Measurements from ENCODE around the gene FANCG. TPM values are rescaled to one million over a fixed set of nuclear protein-coding genes. Genes with fewer than 3 reads are reported as not detected.

The FANCG gene
- total and polyA plus RNA-seq, 4 donors, result 3.6 to 17.8 (median 12.5) TPM

- H3K9me3 ChIP-seq (ENCODE audit: control insufficient read depth, low read length), result no peaks in the 10 kb centered on the region
- intact Hi-C loops (cut with DNase I), result no loop called here
- ATAC-seq (ENCODE audit: low FRiP score) (no peak), DNase-seq (no peak)
- H3K27me3 ChIP-seq (ENCODE audit: control insufficient read depth in 1 of 2, insufficient read depth in 2 of 2, low read length in 1 of 2), result no peaks in the 10 kb centered on the region
- H3K27ac ChIP-seq (ENCODE audit: low read depth in 1 of 2, low read length in 2 of 2), result no peak overlapping the region
- H3K36me3 ChIP-seq (ENCODE audit: control insufficient read depth in 1 of 2, insufficient read depth in 2 of 2, low read length in 1 of 2), result peaks cover 0 to 7% of the 10 kb centered on the region in 2 donors
- H3K4me1 ChIP-seq (ENCODE audit: control insufficient read depth in 1 of 2, insufficient read depth in 2 of 2, low read length in 2 of 2), result no peaks in the 10 kb centered on the region
- 83 to 85% methylated on average over 13 of the region's 13 CpGs for WGBS, 2 donors
- H3K4me3 ChIP-seq (ENCODE audit: low read length in 2 of 2), result no peak overlapping the region
These were observed 26.0 kb upstream of the FANCG start for GRCh38 chr9:35105571-35106342.

- no peaks in the 10 kb centered on the region for H3K9me3 ChIP-seq (ENCODE audit: control insufficient read depth, low read length)
- peaks cover 0 to 9% of the 10 kb centered on the region in 2 donors for H3K36me3 ChIP-seq (ENCODE audit: control insufficient read depth in 1 of 2, insufficient read depth in 2 of 2, low read length in 1 of 2)
- DNase-seq (no peak), ATAC-seq (ENCODE audit: low FRiP score) (no peak)
- no peak overlapping the region for H3K27ac ChIP-seq (ENCODE audit: low read depth in 1 of 2, low read length in 2 of 2)
- no peaks in the 10 kb centered on the region for H3K27me3 ChIP-seq (ENCODE audit: control insufficient read depth in 1 of 2, insufficient read depth in 2 of 2, low read length in 1 of 2)
- WGBS, 2 donors, result 86 to 89% methylated on average over 12 of the region's 12 CpGs
- H3K4me1 ChIP-seq (ENCODE audit: control insufficient read depth in 1 of 2, insufficient read depth in 2 of 2, low read length in 2 of 2), result no peaks in the 10 kb centered on the region
- intact Hi-C loops (cut with DNase I), result no loop called here
- H3K4me3 ChIP-seq (ENCODE audit: low read length in 2 of 2), result no peak overlapping the region
These were observed 25.4 kb upstream of the FANCG start for GRCh38 chr9:35105126-35105525.

- WGBS, 2 donors, result 86 to 87% methylated on average over 4 of the region's 4 CpGs
- Histone ChIP-seq H3K27ac (ENCODE audit: low read depth in 1 of 2, low read length in 2 of 2) (no peak overlapping the region), H3K4me1 (ENCODE audit: control insufficient read depth in 1 of 2, insufficient read depth in 2 of 2, low read length in 2 of 2) (no peaks in the 10 kb centered on the region), H3K27me3 (ENCODE audit: control insufficient read depth in 1 of 2, insufficient read depth in 2 of 2, low read length in 1 of 2) (no peaks in the 10 kb centered on the region), H3K4me3 (ENCODE audit: low read length in 2 of 2) (no peak overlapping the region), H3K9me3 (ENCODE audit: control insufficient read depth, low read length) (no peaks in the 10 kb centered on the region), H3K36me3 (ENCODE audit: control insufficient read depth in 1 of 2, insufficient read depth in 2 of 2, low read length in 1 of 2) (peaks cover 0 to 9% of the 10 kb centered on the region in 2 donors)
- ATAC-seq (ENCODE audit: low FRiP score), result no peak
- DNase-seq, result no peak
- intact Hi-C loops (cut with DNase I), result no loop called here
These were observed 24.8 kb upstream of the FANCG start for GRCh38 chr9:35104586-35104985.

- DNase-seq, result peak in 1 of 2 donors; percentile 40
- Histone ChIP-seq H3K27ac (ENCODE audit: low read depth in 1 of 2, low read length in 2 of 2) (peak overlapping the region in 1 of 2 donors; percentile 53), H3K36me3 (ENCODE audit: control insufficient read depth in 1 of 2, insufficient read depth in 2 of 2, low read length in 1 of 2) (peaks cover 0 to 9% of the 10 kb centered on the region in 2 donors), H3K4me3 (ENCODE audit: low read length in 2 of 2) (no peak overlapping the region), H3K4me1 (ENCODE audit: control insufficient read depth in 1 of 2, insufficient read depth in 2 of 2, low read length in 2 of 2) (no peaks in the 10 kb centered on the region), H3K9me3 (ENCODE audit: control insufficient read depth, low read length) (no peaks in the 10 kb centered on the region), H3K27me3 (ENCODE audit: control insufficient read depth in 1 of 2, insufficient read depth in 2 of 2, low read length in 1 of 2) (no peaks in the 10 kb centered on the region)
- no peak for ATAC-seq (ENCODE audit: low FRiP score)
- intact Hi-C loops (cut with DNase I), result no loop called here
- 23% methylated on average over 5 of the region's 5 CpGs for WGBS, 2 donors
These were observed 24.0 kb upstream of the FANCG start for GRCh38 chr9:35103660-35104191.

- Histone ChIP-seq H3K4me3 (ENCODE audit: low read length in 2 of 2) (peak within 1 kb of the TSS; percentile 59 to 62), H3K36me3 (ENCODE audit: control insufficient read depth in 1 of 2, insufficient read depth in 2 of 2, low read length in 1 of 2) (peaks cover 0 to 6% of the 10 kb centered on the region in 2 donors), H3K27me3 (ENCODE audit: control insufficient read depth in 1 of 2, insufficient read depth in 2 of 2, low read length in 1 of 2) (no peaks in the 10 kb centered on the region), H3K9me3 (ENCODE audit: control insufficient read depth, low read length) (no peaks in the 10 kb centered on the region), H3K4me1 (ENCODE audit: control insufficient read depth in 1 of 2, insufficient read depth in 2 of 2, low read length in 2 of 2) (no peaks in the 10 kb centered on the region), H3K27ac (ENCODE audit: low read depth in 1 of 2, low read length in 2 of 2) (peak within 1 kb of the TSS in 1 of 2 donors; percentile 65)
- DNase-seq (peak; percentile 96 to 97), ATAC-seq (ENCODE audit: low FRiP score) (peak; percentile 96)
- intact Hi-C loops (cut with DNase I), result no loop called here
- 1% methylated on average over 57 of the region's 57 CpGs for WGBS, 2 donors
These were observed 23.3 kb upstream of the FANCG start, which contains the start of gene STOML2 for GRCh38 chr9:35102769-35103659. STOML2 (minus strand) TSS chr9:35103131; CDS start chr9:35103094, 37 bp downstream.

- 3% methylated on average over 10 of the region's 10 CpGs for WGBS, 2 donors
- Histone ChIP-seq H3K4me3 (ENCODE audit: low read length in 2 of 2) (peak overlapping the region; percentile 59 to 62), H3K36me3 (ENCODE audit: control insufficient read depth in 1 of 2, insufficient read depth in 2 of 2, low read length in 1 of 2) (peaks cover 0 to 6% of the 10 kb centered on the region in 2 donors)
These were observed 22.7 kb upstream of the FANCG start for GRCh38 chr9:35102465-35102768.

GRCh38 chr9:35097573-35097972 is 17.8 kb upstream of the FANCG start:
- Histone ChIP-seq H3K4me1 (ENCODE audit: control insufficient read depth in 1 of 2, insufficient read depth in 2 of 2, low read length in 2 of 2) (no peaks in the 10 kb centered on the region), H3K4me3 (ENCODE audit: low read length in 2 of 2) (no peak overlapping the region), H3K36me3 (ENCODE audit: control insufficient read depth in 1 of 2, insufficient read depth in 2 of 2, low read length in 1 of 2) (peaks cover 0 to 2% of the 10 kb centered on the region in 2 donors), H3K9me3 (ENCODE audit: control insufficient read depth, low read length) (no peaks in the 10 kb centered on the region), H3K27ac (ENCODE audit: low read depth in 1 of 2, low read length in 2 of 2) (no peak overlapping the region), H3K27me3 (ENCODE audit: control insufficient read depth in 1 of 2, insufficient read depth in 2 of 2, low read length in 1 of 2) (no peaks in the 10 kb centered on the region)
- ATAC-seq (ENCODE audit: low FRiP score), result no peak
- 86 to 90% methylated on average over 3 of the region's 3 CpGs for WGBS, 2 donors
- DNase-seq, result no peak
- intact Hi-C loops (cut with DNase I), result loop anchor here (5.0 to 10.0 kb wide), 2 partner anchors 110 to 203 kb away; partner anchors contain the start of gene DNAJB5 (in 1 of the 2)

More at GRCh38 chr9:35102465-35102768, 22.7 kb upstream of the FANCG start:
- Histone ChIP-seq H3K27ac (ENCODE audit: low read depth in 1 of 2, low read length in 2 of 2) (peak overlapping the region in 1 of 2 donors; percentile 65), H3K27me3 (ENCODE audit: control insufficient read depth in 1 of 2, insufficient read depth in 2 of 2, low read length in 1 of 2) (no peaks in the 10 kb centered on the region), H3K4me1 (ENCODE audit: control insufficient read depth in 1 of 2, insufficient read depth in 2 of 2, low read length in 2 of 2) (no peaks in the 10 kb centered on the region), H3K9me3 (ENCODE audit: control insufficient read depth, low read length) (no peaks in the 10 kb centered on the region)
- DNase-seq (peak; percentile 44 to 78), ATAC-seq (ENCODE audit: low FRiP score) (peak; percentile 13)
- intact Hi-C loops (cut with DNase I), result no loop called here

GRCh38 chr9:35096035-35096849 is 16.5 kb upstream of the FANCG start, which contains the start of gene PIGO:
PIGO (minus strand) TSS chr9:35096591; CDS start chr9:35095565, 1,026 bp downstream.
- 1% methylated on average over 53 of the region's 53 CpGs for WGBS, 2 donors
- peak; percentile 95 for ATAC-seq (ENCODE audit: low FRiP score)
- Histone ChIP-seq H3K36me3 (ENCODE audit: control insufficient read depth in 1 of 2, insufficient read depth in 2 of 2, low read length in 1 of 2) (peaks cover 0 to 4% of the 10 kb centered on the region in 2 donors), H3K27ac (ENCODE audit: low read depth in 1 of 2, low read length in 2 of 2) (peak within 1 kb of the TSS; percentile 80 to 99), H3K4me1 (ENCODE audit: control insufficient read depth in 1 of 2, insufficient read depth in 2 of 2, low read length in 2 of 2) (no peaks in the 10 kb centered on the region), H3K9me3 (ENCODE audit: control insufficient read depth, low read length) (no peaks in the 10 kb centered on the region), H3K4me3 (ENCODE audit: low read length in 2 of 2) (peak within 1 kb of the TSS; percentile 85 to 88), H3K27me3 (ENCODE audit: control insufficient read depth in 1 of 2, insufficient read depth in 2 of 2, low read length in 1 of 2) (no peaks in the 10 kb centered on the region)
- peak; percentile 94 to 96 for DNase-seq
- intact Hi-C loops (cut with DNase I), result loop anchor here (5.0 to 10.0 kb wide), 2 partner anchors 109 to 201 kb away; partner anchors contain the start of gene DNAJB5 (in 1 of the 2)

Data from aorta (tissue), 5 donors.